Right atrium auricular region (tissue), 2 donors: ENCODE measurements around the gene C16orf74. TPM values are rescaled to one million over a fixed set of nuclear protein-coding genes. Genes with fewer than 3 reads are reported as not detected.

ENCODE experiments used
- DNase-seq: peaks from one replicate; pipeline ENCODE4 v3.0.0-alpha.2; 2019; ENCODE audit warnings: low spot score
- H3K27ac ChIP-seq, 2 donors: fragments of 200-600 bp; sonication (generic); 1 replicate in 1 of 2; 2 replicates in 1 of 2; pipeline ENCODE4 v1.5.1; 2016 to 2019
- H3K27me3 ChIP-seq, 2 donors: fragments of 200-600 bp; sonication (generic); one replicate each; pipeline versions ENCODE4 v1.5.1 to v1.6.0; 2017 to 2019
- H3K36me3 ChIP-seq: fragments of 200-600 bp; sonication (generic); one replicate; pipeline ENCODE4 v1.5.1; 2016
- H3K4me1 ChIP-seq, 2 donors: fragments of 200-600 bp; sonication (generic); one replicate each; pipeline versions ENCODE4 v1.5.1 to v1.6.0; 2017 to 2019
- H3K4me3 ChIP-seq, 2 donors: fragments of 200-600 bp; sonication (generic); 1 replicate in 1 of 2; 2 replicates in 1 of 2; pipeline ENCODE4 v1.5.1; 2017 to 2019; ENCODE audit warnings: mild to moderate bottlenecking in 1 of 2, moderate library complexity in 1 of 2
- H3K9me3 ChIP-seq, 2 donors: fragments of 200-600 bp; sonication (generic); one replicate each; pipeline ENCODE4 v1.5.1; 2019
- CTCF ChIP-seq, 2 donors: fragments of 200-600 bp; sonication (generic); IDR thresholded peaks; one replicate each; pipeline ENCODE4 v1.5.1; 2019; ENCODE audit warnings: antibody characterized with exemption in 2 of 2
- total RNA-seq, 2 donors: library from RNA; depleted of rRNA; stranded (reverse); fragments of >200 nt; gene quantifications; one replicate each; pipeline ENCODE4 v1.1.0, GENCODE V29; 2016

The C16orf74 gene
- total RNA-seq, 2 donors from 2014 or later = 0.79 to 1.4 TPM

GRCh38 chr16:85724936-85725335, 26.0 kb downstream of the C16orf74 start:
- no peak for TF ChIP-seq CTCF (IDR thresholded peaks at IDR 0.05)

DNA sequence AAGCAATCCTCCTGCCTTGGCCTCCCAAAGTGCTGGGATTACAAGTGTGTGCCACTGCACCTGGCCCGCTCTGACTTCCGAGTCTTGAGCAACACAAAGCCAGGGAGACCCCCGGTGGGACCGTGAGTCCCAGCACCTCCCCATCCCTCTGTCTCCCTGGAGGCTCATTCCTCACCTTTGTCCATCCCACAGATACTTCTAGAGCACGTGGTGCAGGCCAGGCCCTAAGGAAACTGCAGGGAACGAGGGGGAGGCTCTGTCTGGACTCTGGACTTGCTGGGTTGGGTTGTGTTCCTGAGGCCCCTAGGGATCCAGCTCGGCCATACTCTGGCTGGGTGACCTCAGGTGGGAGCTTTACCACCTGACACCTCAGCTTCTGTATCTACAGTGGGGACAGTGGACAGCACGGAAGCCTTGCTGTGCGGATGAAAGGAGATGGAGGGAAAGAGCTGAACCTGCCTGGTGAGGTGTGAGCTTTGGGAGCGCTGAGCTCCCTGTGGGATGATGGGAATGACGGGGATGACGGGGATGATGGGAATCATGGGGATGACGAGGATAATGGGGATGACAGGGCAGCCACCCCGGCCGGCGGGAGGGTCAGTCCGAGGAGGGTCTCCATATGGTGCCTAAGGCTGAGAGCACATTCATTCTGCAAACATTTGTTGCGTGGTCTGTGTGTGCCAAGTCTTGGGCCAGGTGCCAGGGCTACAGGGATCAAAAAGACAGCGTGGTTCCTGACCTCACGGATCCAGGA, 26.6 kb downstream of the C16orf74 start:
- Histone ChIP-seq H3K4me3 (no peak overlapping the region), H3K9me3 (no peaks in the 10 kb centered on the region), H3K27ac (no peak overlapping the region), H3K36me3 (no peaks in the 10 kb centered on the region), H3K27me3 (no peaks in the 10 kb centered on the region), H3K4me1 (no peaks in the 10 kb centered on the region)
- DNase-seq = no peak
- TF ChIP-seq CTCF (IDR thresholded peaks at IDR 0.05) = no peak

More at GRCh38 chr16:85724936-85725335, 26.0 kb downstream of the C16orf74 start:
- no peak overlapping the region for H3K27ac ChIP-seq
- no peak overlapping the region for H3K4me3 ChIP-seq
- no peaks in the 10 kb centered on the region for H3K9me3 ChIP-seq
- H3K36me3 ChIP-seq = no peaks in the 10 kb centered on the region
- H3K4me1 ChIP-seq = no peaks in the 10 kb centered on the region
- DNase-seq = no peak
- no peaks in the 10 kb centered on the region for H3K27me3 ChIP-seq

DNA sequence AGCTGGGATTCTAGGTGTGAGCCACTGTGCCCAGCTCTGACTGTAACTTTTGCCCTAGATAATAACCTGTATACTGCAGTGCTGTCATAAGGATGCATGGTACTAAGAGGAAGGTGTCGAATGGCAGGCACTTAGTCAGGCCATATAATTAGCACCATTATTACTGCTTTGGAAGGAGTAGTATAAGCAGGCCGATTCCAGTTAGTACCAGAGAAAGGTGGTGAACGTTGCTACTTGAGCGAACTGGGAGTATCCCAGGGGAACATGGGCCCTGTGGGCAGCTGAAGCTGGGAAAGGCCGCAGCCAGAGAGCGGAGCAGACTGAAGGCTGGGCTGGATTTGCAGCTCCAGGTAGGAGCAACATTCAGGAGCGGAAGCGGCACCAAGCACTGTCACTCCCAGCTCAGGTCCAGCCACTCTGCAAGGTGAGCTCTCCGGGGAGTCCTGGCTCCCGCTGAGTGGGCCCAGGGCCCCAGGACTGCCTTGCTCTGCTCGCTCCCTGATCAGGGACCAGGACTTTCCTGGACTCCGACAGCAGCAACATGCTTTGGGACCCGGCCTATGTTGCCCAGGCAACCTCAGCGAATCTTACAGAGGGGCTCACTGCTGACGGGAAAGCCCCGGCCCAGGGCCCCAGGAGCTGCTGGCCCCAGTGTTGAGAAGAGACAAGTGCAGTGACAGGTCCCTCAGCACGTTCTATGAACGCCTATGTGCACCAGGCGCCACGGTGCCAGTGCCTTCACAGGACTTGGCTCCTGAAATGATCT, 28.6 kb downstream of the C16orf74 start:
- H3K4me1 ChIP-seq = no peaks in the 10 kb centered on the region
- no peaks in the 10 kb centered on the region for H3K36me3 ChIP-seq
- no peak overlapping the region for H3K4me3 ChIP-seq
- H3K9me3 ChIP-seq = no peaks in the 10 kb centered on the region
- no peak for DNase-seq
- no peaks in the 10 kb centered on the region for H3K27me3 ChIP-seq
- H3K27ac ChIP-seq = no peak overlapping the region
- TF ChIP-seq CTCF (IDR thresholded peaks at IDR 0.05) = no peak

DNA sequence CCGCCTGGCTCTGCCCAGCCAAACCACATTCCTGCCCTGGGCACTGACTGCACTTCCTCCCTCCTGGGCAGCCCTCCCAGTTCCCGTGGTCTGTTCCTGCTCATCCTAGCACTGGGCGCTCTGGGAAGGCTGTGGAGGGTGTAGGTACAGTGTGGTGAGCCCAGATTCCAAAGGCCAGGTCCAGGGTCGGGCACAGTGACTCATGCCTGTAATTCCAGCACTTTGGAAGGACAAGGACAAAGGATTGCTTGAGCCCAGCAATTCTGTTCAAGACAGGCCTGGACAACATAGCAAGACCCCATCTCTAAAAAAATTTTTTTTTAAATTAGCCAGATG, 30.6 kb downstream of the C16orf74 start:
- Histone ChIP-seq H3K4me3 (no peak overlapping the region), H3K9me3 (no peaks in the 10 kb centered on the region), H3K27me3 (no peaks in the 10 kb centered on the region), H3K4me1 (no peaks in the 10 kb centered on the region), H3K27ac (no peak overlapping the region), H3K36me3 (no peaks in the 10 kb centered on the region)
- TF ChIP-seq CTCF (IDR thresholded peaks at IDR 0.05) = no peak
- no peak for DNase-seq

GRCh38 chr16:85719605-85720301, 31.1 kb downstream of the C16orf74 start:
- Histone ChIP-seq H3K9me3 (no peaks in the 10 kb centered on the region), H3K4me1 (no peaks in the 10 kb centered on the region), H3K27ac (no peak overlapping the region), H3K36me3 (no peaks in the 10 kb centered on the region), H3K27me3 (no peaks in the 10 kb centered on the region), H3K4me3 (no peak overlapping the region)
- DNase-seq = no peak
- TF ChIP-seq CTCF (IDR thresholded peaks at IDR 0.05) = no peak
